Smooth muscle cell (in vitro differentiated cells): Measurements from ENCODE around the gene VWA3B. TPM values are rescaled to one million over a fixed set of nuclear protein-coding genes. Genes with fewer than 3 reads are reported as not detected.

Source experiments
- DNase-seq: peaks from one replicate; lab custom pipeline; 2025; ENCODE audit not compliant: unreplicated experiment; lab: John Stamatoyannopoulos, UW
- H2AFZ ChIP-seq: fragments of 200-600 bp; sonication (generic); 2 replicates; pipeline ENCODE4 v1.6.0; 2016; ENCODE audit warnings: antibody characterized with exemption, low read depth, mild to moderate bottlenecking
- H3F3A ChIP-seq: fragments of 200-600 bp; sonication (generic); 2 replicates; pipeline ENCODE4 v1.6.0; 2017; ENCODE audit warnings: antibody characterized with exemption, low read depth
- H3K27ac ChIP-seq: fragments of 200-600 bp; sonication (generic); 2 replicates; pipeline ENCODE4 v1.5.1; 2016; ENCODE audit warnings: low read depth, mild to moderate bottlenecking
- H3K27me3 ChIP-seq: fragments of 200-600 bp; sonication (generic); 2 replicates; pipeline ENCODE4 v1.6.1; 2016; ENCODE audit warnings: low read depth, mild to moderate bottlenecking
- H3K36me3 ChIP-seq: fragments of 200-600 bp; sonication (generic); 2 replicates; pipeline ENCODE4 v1.5.1; 2016; ENCODE audit warnings: low read depth
- H3K4me1 ChIP-seq: fragments of 200-600 bp; sonication (generic); 2 replicates; pipeline ENCODE4 v1.5.1; 2016; ENCODE audit warnings: low read depth
- H3K4me2 ChIP-seq: fragments of 200-600 bp; sonication (generic); 2 replicates; pipeline ENCODE4 v1.6.0; 2016; ENCODE audit warnings: mild to moderate bottlenecking
- H3K4me3 ChIP-seq: fragments of 200-600 bp; sonication (generic); 2 replicates; pipeline ENCODE4 v1.5.1; 2016; ENCODE audit warnings: mild to moderate bottlenecking
- H3K79me2 ChIP-seq: fragments of 200-600 bp; sonication (generic); 2 replicates; pipeline ENCODE4 v1.6.0; 2016; ENCODE audit warnings: low read depth, mild to moderate bottlenecking
- H3K9ac ChIP-seq: fragments of 200-600 bp; sonication (generic); 2 replicates; pipeline ENCODE4 v1.6.0; 2016; ENCODE audit warnings: low read depth
- H3K9me3 ChIP-seq: fragments of 200-600 bp; sonication (generic); replicated peaks from 2 replicates; pipeline ENCODE4 v1.5.1; 2016; ENCODE audit warnings: low read depth
- H4K20me1 ChIP-seq: fragments of 200-600 bp; sonication (generic); 2 replicates; pipeline ENCODE4 v1.6.0; 2016; ENCODE audit warnings: low read depth
- CTCF ChIP-seq: fragments of 200-600 bp; sonication (generic); IDR thresholded peaks from 2 replicates; pipeline ENCODE4 v1.5.1; 2017; ENCODE audit warnings: borderline replicate concordance, mild to moderate bottlenecking, antibody characterized with exemption; ENCODE audit not compliant: insufficient read depth, poor library complexity, severe bottlenecking
- WGBS: methylation state at CpG from one replicate; pipeline ENCODE4 v1.1.7; 2016; ENCODE audit warnings: low lambda C conversion rate; 5-methylcytosine and 5-hydroxymethylcytosine counted together
- polyA plus RNA-seq: library from polyadenylated mRNA; unstranded; fragments of >200 nt; fragmentation: Nextera tagmentation; extraction: Ambion mirVana; gene quantifications from 2 replicates; pipeline ENCODE4 v1.2.1, GENCODE V29; 2016
- total RNA-seq: library from RNA; depleted of rRNA; stranded (reverse); fragments of >200 nt; gene quantifications from 2 replicates; pipeline ENCODE4 v1.2.3, GENCODE V29; 2014

VWA3B gene
- total and polyA plus RNA-seq, 2 experiments from 2014 or later: not detected

- no peak for TF ChIP-seq CTCF
- H3K4me2 ChIP-seq: no peak overlapping the region
- H2AFZ ChIP-seq: no peak overlapping the region
- no peaks in the 10 kb centered on the region for H4K20me1 ChIP-seq
- no peaks in the 10 kb centered on the region for H3K36me3 ChIP-seq
- H3F3A ChIP-seq: no peaks in the 10 kb centered on the region
- DNase-seq: no peak
- H3K9me3 ChIP-seq: no peaks in the 10 kb centered on the region
- H3K27me3 ChIP-seq: no peaks in the 10 kb centered on the region
- no peaks in the 10 kb centered on the region for H3K79me2 ChIP-seq
- 93% methylated on average over 9 of the region's 9 CpGs for WGBS
- H3K4me3 ChIP-seq: no peak overlapping the region
- H3K9ac ChIP-seq: no peak overlapping the region
- no peak overlapping the region for H3K27ac ChIP-seq
- H3K4me1 ChIP-seq: peaks cover 7% of the 10 kb centered on the region
Observed at GRCh38 chr2:98295721-98296414, 208.9 kb downstream of the VWA3B start.

DNA sequence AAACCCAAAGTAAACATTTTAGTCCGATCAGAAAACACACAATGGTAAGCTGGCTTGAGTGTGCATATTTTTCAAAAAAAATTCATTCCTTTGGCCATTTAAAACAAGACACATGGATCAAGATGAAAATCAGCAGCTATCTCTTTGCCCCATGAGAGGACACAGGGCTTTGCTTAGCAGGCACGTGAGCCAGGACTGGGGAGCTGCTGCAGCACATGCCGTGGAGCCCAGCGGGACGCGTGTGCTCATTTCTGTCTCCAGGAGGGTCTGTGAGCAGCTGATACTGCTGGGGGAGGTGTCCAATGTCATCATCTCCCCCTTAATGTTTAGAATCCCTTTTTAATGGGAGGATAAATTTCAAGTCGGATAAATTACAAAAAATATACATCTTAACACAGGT lies 209.5 kb downstream of the VWA3B start:
- H3K4me3 ChIP-seq: no peak overlapping the region
- H3K27me3 ChIP-seq: no peaks in the 10 kb centered on the region
- no peak overlapping the region for H3K4me2 ChIP-seq
- no peaks in the 10 kb centered on the region for H3K9me3 ChIP-seq
- H3K36me3 ChIP-seq: no peaks in the 10 kb centered on the region
- 93% methylated on average over 7 of the region's 7 CpGs for WGBS
- no peaks in the 10 kb centered on the region for H3F3A ChIP-seq
- DNase-seq: no peak
- TF ChIP-seq CTCF: no peak
- H2AFZ ChIP-seq: no peak overlapping the region
- H3K9ac ChIP-seq: no peak overlapping the region
- H3K79me2 ChIP-seq: no peaks in the 10 kb centered on the region
- H4K20me1 ChIP-seq: no peaks in the 10 kb centered on the region
- H3K4me1 ChIP-seq: peaks cover 7% of the 10 kb centered on the region
- no peak overlapping the region for H3K27ac ChIP-seq

GRCh38 chr2:98297817-98298682 lies 211.1 kb downstream of the VWA3B start:
- H3K4me3 ChIP-seq: no peak overlapping the region

More at GRCh38 chr2:98297817-98298682, 211.1 kb downstream of the VWA3B start:
- Histone ChIP-seq H3K79me2 (no peaks in the 10 kb centered on the region), H3K9ac (no peak overlapping the region), H3K36me3 (no peaks in the 10 kb centered on the region), H3K4me1 (peaks cover 7% of the 10 kb centered on the region), H3K27ac (no peak overlapping the region), H3K9me3 (no peaks in the 10 kb centered on the region), H4K20me1 (no peaks in the 10 kb centered on the region), H3K27me3 (no peaks in the 10 kb centered on the region), H3F3A (no peaks in the 10 kb centered on the region), H3K4me2 (no peak overlapping the region), H2AFZ (no peak overlapping the region)
- DNase-seq: no peak
- WGBS: 80% methylated on average over 12 of the region's 12 CpGs
- no peak for TF ChIP-seq CTCF
